ENCODE data around the gene ADTRP.
"Not testable (repeated sequence)": the region's sequence is repeated elsewhere in the genome, so short reads cannot be mapped to it uniquely, and the experiment has no call there.

Gene ADTRP

GRCh38 chr6:11804135-11804534 lies 25.5 kb upstream of the ADTRP start:
- in situ Hi-C loops (cut with MboI; ENCODE audit: low sequenced_read_pairs) = no loop called here

- in situ Hi-C loops (cut with MboI; ENCODE audit: low sequenced_read_pairs) = no loop called here
Observed at GRCh38 chr6:11803591-11803971, 25.0 kb upstream of the ADTRP start.

DNA sequence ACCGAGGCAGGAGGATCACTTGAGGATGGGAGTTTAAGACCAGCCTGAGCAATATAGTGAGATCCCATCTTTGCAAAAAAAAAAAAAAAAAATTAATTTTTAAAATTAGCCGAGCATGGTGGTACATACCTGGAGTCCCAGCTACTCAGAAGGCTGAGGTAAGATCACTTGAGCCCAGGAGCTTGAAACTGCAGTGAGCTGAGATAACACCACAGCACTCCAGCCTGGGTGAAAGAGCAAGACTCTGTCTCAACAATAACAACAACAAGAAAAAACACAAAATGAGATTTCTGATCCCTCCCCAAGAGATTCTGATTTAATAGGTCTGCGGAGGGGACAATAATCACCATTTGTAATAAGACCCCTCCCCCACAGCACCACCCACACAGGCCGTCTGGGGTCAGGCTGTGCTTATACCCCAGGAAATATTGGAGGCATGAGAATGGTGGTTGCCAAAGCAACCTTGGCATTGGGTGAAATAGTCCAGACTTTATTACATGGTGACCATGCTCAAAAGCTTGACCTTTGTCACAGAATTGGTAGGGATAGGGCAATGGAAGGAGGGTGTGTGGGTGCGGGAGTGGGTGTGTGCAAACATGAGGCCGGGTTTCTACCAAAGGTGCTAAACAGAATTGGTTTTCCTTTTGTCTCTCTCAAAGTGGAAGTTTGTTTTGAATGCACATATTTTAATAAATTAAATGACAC lies 24.4 kb upstream of the ADTRP start:
- in situ Hi-C loops (cut with MboI; ENCODE audit: low sequenced_read_pairs) = no loop called here

DNA sequence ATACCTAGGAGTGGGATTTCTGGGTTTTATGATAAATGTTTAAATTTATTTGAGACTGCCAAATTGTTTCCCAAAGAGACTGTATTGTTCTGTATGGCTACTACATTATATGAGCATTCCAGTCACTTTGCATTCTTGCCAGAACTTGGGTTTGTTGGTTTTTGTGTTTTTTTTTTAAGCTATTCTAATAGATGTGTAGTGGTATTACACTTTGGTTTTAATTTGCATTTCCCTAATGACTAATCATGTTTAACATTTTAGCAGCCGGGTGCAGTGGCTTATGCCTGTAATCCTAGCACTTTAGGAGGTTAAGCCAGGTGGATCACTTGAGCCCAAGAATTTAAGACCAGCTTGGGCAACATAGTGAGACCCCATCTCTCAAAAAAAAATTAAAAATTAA lies 21.9 kb upstream of the ADTRP start:
- in situ Hi-C loops (cut with MboI; ENCODE audit: low sequenced_read_pairs) = not testable (repeated sequence)

- in situ Hi-C loops (cut with MboI; ENCODE audit: low sequenced_read_pairs) = no loop called here
Observed at GRCh38 chr6:11798538-11798937, 19.9 kb upstream of the ADTRP start.

GRCh38 chr6:11798096-11798495 lies 19.5 kb upstream of the ADTRP start:
- in situ Hi-C loops (cut with MboI; ENCODE audit: low sequenced_read_pairs) = no loop called here

- in situ Hi-C loops (cut with MboI; ENCODE audit: low sequenced_read_pairs) = no loop called here
Observed at GRCh38 chr6:11796829-11797228, 18.2 kb upstream of the ADTRP start.

- in situ Hi-C loops (cut with MboI; ENCODE audit: low sequenced_read_pairs) = no loop called here
Observed at GRCh38 chr6:11795403-11795802, 16.8 kb upstream of the ADTRP start.

DNA sequence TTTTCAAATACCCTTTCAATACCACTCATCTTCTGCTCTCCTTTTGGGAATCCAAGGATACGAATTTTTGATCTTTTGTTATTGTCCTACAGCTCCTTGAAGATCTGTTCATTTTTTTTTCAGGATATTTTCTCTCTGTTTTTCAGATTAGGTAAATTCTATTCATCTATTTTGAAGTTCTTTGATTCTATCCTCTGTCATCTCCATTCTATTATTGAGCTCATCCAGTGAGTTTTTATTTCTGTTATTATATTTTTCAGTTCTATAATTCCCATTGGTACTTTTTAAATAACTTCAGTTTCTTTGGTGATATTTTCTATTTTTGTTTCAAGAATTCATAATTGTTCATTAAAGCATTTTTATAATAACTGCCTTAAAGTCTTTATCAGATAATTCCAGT lies 14.7 kb upstream of the ADTRP start:
- in situ Hi-C loops (cut with MboI; ENCODE audit: low sequenced_read_pairs) = no loop called here

DNA sequence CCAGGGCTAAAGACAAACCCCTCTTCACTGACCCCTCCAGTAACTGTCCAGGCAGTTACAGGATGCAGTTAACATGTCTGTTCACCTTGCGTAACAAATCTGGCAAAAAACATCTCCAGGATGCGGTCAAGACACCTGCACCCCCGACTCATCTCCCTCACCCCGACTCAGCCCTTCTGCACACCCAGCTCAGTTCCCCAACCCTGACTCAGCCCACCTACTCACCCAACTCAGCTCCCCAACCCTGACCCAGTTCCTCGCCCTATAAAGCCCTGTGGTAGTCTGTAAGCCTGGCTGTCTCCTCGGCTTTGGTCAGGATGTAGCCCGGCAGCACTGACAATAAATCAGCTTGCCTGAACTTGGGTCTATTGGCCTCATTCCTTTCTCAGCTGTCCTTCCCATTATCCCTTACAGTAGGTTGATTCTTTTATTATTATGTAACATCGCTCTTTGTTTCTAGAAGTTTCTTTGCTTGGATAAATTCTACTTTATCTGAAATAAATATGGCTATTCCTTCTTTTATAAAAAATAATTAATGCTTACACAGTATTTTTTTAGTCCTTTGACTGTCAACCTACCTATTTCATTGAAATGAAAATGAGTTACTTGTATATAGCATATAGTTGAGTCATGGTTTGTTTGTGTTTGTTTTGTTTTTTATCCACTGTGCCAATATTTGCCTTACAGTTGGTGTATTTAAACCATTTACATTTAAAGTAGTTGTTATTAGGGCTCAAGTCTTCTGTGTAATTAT lies 12.9 kb upstream of the ADTRP start:
- in situ Hi-C loops (cut with MboI; ENCODE audit: low sequenced_read_pairs) = no loop called here

DNA sequence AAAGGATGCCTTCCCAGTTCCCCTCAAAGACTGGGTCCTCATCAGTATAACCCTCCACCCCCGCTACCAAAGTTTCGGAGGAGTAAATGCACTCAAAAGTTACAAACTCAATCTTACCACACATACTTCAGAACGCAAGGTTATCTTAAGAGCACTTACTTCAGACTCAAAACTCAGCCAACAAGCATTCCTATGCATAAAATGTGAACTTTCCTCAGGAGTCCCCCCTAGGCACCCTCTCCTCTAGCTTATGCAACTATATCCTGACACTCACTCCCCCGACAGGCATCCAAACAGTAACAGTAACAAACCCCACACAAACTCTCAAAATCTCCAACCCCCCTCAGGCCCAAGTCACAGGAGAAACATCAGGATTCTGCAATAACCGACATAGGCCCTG lies 11.1 kb upstream of the ADTRP start:
- in situ Hi-C loops (cut with MboI; ENCODE audit: low sequenced_read_pairs) = no loop called here

GRCh38 chr6:11788043-11788442 lies 9.4 kb upstream of the ADTRP start:
- in situ Hi-C loops (cut with MboI; ENCODE audit: low sequenced_read_pairs) = no loop called here

DNA sequence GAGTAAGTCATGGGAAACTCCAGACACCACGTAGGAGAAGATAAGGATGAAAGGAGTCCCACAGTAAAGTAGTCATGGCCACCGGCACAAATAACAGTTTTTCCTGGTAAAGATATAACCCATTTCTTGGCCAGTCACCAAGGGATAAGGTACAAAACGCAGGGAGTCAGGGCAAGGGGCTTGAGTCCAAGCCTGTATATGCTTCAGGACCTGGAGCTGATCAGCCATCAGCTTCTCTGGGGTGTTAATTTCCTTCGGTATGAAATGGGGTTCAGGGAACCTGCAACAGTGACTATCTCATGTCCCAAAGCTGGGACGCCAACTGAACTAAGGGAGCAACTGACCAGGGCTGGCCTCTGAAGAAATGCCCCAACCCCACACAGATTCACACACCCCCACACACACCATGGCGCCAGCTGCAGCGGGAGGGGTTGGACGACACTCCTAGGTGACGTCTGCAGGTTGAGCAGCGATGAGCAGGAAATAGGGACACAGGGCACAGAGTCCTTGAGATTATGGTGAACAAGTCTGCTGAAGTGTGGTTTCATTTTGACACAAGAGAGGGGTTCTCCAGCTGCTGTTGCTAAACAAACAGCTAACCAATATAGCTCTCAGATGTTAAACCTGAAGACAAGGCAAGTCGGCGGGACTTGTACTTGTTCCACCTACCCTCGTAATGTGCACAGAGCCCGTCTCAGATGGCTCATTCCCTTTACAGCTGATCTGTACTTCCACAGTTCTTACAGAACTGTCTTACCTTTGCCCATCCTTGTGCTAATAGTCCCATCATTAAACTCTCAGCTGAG lies 7.4 kb upstream of the ADTRP start:
- in situ Hi-C loops (cut with MboI; ENCODE audit: low sequenced_read_pairs) = no loop called here

DNA sequence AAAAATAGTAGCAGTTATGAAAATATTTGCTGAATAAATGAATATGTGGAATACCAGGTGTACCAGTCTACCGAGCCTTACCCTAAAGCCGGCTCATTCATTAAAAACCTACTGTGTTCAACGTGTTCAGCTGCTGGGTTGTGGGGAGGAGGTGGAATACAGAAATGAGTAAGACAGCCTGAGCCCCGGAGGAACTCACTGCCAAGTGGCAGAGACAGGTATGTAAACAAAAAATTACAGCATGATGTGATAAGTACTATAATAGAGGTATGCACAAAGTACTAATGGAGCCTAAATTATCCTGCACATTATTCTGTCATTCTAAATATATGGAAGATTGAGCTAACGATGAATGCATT lies 6.8 kb upstream of the ADTRP start:
- in situ Hi-C loops (cut with MboI; ENCODE audit: low sequenced_read_pairs) = no loop called here

GRCh38 chr6:11784341-11784740 lies 5.7 kb upstream of the ADTRP start:
- in situ Hi-C loops (cut with MboI; ENCODE audit: low sequenced_read_pairs) = no loop called here

DNA sequence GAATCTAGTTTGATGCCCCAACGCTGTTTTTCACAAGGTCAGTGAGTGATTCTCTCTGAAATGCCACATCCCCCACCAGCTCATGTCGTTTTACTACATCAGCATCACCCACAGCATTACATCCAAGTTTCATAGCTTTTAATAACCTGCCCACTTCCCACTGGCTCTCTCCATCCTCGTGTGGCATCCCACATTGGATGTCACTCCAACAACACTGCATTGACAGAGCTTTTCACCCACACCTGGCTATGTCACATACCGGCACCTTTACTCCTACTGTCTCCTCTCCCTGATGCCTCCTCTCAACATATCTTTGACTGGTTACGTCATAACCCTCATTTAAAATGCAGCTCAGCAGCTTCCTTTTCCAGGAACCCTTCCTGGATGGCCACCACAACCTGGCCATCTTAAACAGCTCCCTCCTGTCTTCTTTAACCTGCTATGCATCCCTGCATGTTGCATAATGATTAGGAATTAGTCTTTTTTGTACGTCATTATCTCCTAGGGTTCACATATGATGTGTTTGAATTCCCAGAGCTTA lies 5.0 kb upstream of the ADTRP start:
- in situ Hi-C loops (cut with MboI; ENCODE audit: low sequenced_read_pairs) = no loop called here

- in situ Hi-C loops (cut with MboI; ENCODE audit: low sequenced_read_pairs) = no loop called here
Observed at GRCh38 chr6:11782524-11782923, 3.9 kb upstream of the ADTRP start.

GRCh38 chr6:11780097-11780428 lies 1.5 kb upstream of the ADTRP start:
- in situ Hi-C loops (cut with MboI; ENCODE audit: low sequenced_read_pairs) = no loop called here

DNA sequence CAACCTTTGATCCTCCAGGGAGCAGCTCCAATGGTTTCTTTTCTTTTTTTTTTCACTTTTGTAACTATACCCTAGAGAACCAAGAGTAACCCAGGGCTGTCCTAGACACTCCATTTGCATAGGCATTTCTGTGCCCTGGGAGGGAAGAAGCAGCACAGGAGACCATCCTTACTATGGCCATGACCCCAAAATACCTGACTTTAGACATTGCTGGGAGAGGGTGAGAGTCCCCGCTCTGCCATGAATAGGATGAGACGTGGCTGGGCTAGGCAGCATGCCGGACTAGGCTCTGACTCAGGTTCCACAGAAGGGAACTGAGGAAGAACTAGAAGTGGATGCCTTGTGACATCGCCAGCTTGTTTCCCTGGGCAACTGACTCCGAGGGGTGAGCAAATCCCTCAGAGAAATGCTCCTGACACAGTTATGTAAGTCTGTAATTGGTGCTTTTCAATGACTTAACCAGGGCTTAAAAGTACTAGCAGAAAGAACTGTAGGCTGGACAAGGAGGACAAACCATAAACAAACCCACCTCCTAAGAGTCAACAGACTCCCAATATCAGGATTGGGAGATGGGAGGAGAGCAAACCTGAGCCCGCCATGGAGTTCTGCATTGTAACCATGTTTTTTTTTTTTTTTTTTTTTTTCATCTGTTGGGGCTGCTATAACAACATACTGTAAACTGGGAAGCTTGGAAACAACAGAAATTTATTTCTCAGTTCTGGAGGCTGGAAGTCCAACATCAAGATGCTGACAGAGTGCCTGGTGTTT lies 910 bp upstream of the ADTRP start:
- in situ Hi-C loops (cut with MboI; ENCODE audit: low sequenced_read_pairs) = no loop called here

DNA sequence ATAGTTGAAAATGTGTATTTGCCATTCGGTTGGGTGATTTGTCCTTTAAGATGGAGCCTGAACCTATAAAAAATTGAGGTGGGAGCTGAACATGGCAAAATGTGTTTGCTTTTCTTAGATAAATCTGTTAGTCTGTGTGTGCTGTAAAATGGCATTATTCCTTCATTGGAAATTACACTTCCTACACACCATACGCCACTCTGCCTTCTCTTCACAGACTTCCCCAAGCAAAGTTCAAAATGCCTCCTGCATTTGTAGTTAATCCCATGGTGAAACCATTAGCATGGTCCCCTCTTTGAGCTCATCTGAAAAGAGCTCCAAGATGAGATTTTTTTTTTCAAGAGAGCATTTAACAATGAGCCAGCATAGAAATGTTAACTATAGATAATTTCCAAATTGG lies 567 bp downstream of the ADTRP start:
- in situ Hi-C loops (cut with MboI; ENCODE audit: low sequenced_read_pairs) = no loop called here

- in situ Hi-C loops (cut with MboI; ENCODE audit: low sequenced_read_pairs) = no loop called here
Observed at GRCh38 chr6:11775791-11776409, 2.7 kb downstream of the ADTRP start.
